HepG2 (cell line): ENCODE results near the gene BPI. TPM values are rescaled to one million over a fixed set of nuclear protein-coding genes. Genes with fewer than 3 reads are reported as not detected.
A peak's percentile ranks its signal among the peaks of the same experiment; 100 is the strongest.

Experiments used
- DMAP1 ChIP-seq: IDR thresholded peaks from 2 replicates; pipeline ENCODE4 v1.6.1; 2016
- EED ChIP-seq: sonication (generic); formaldehyde crosslinking; IDR thresholded peaks from 2 replicates; pipeline ENCODE4 v1.5.0; 2020; ENCODE audit warnings: mild to moderate bottlenecking, missing genetic modification reagents
- GFI1 ChIP-seq: sonication (generic); formaldehyde crosslinking; IDR thresholded peaks from 2 replicates; pipeline ENCODE4 v1.5.0; 2020; ENCODE audit warnings: missing genetic modification reagents, mild to moderate bottlenecking, borderline replicate concordance
- HOXA7 ChIP-seq: sonication (generic); formaldehyde crosslinking; IDR thresholded peaks from 2 replicates; pipeline ENCODE4 v1.8.1; 2022; ENCODE audit warnings: mild to moderate bottlenecking, missing genetic modification reagents, moderate library complexity
- KAT7 ChIP-seq: IDR thresholded peaks from 2 replicates; pipeline ENCODE4 v1.6.1; 2018; ENCODE audit warnings: borderline replicate concordance, missing compliant biosample characterization
- NR1H2 ChIP-seq: sonication (generic); formaldehyde crosslinking; IDR thresholded peaks from 2 replicates; pipeline ENCODE4 v1.8.1; 2022; ENCODE audit warnings: low read depth, missing genetic modification reagents, borderline replicate concordance
- RBAK ChIP-seq: sonication (generic); formaldehyde crosslinking; IDR thresholded peaks from 2 replicates; pipeline ENCODE4 v1.5.1; 2020; ENCODE audit warnings: mild to moderate bottlenecking, missing genetic modification reagents
- SALL1 ChIP-seq: sonication (generic); formaldehyde crosslinking; IDR thresholded peaks from 2 replicates; pipeline ENCODE4 v1.8.0; 2022; ENCODE audit warnings: mild to moderate bottlenecking, missing genetic modification reagents
- SIX4 ChIP-seq: sonication (generic); formaldehyde crosslinking; IDR thresholded peaks from 2 replicates; pipeline ENCODE4 v1.4.0; 2020; ENCODE audit warnings: missing genetic modification reagents
- SNAI1 ChIP-seq: sonication (generic); formaldehyde crosslinking; IDR thresholded peaks from 2 replicates; pipeline ENCODE4 v1.5.0; 2020; ENCODE audit warnings: mild to moderate bottlenecking, missing genetic modification reagents, borderline replicate concordance
- ZFP90 ChIP-seq: sonication (generic); formaldehyde crosslinking; IDR thresholded peaks from 2 replicates; pipeline ENCODE4 v1.8.0; 2022; ENCODE audit warnings: missing genetic modification reagents, mild to moderate bottlenecking, inconsistent platforms, borderline replicate concordance
- ZMYM3 ChIP-seq: sonication (generic); formaldehyde crosslinking; IDR thresholded peaks from 2 replicates; pipeline ENCODE4 v1.5.1; 2020; ENCODE audit warnings: mild to moderate bottlenecking, missing genetic modification reagents
- ZNF260 ChIP-seq: sonication (generic); formaldehyde crosslinking; IDR thresholded peaks from 2 replicates; pipeline ENCODE4 v1.4.0; 2020; ENCODE audit warnings: missing genetic modification reagents, low read depth, mild to moderate bottlenecking, borderline replicate concordance
- polyA plus RNA-seq, 8 experiments: library from polyadenylated mRNA; depleted of rRNA in 3 of 8; stranded (reverse) in 7 of 8; unstranded in 1 of 8; fragments of >200 nt; fragmentation: Illumina TruSeq in 4 of 8; extraction: Trizol in 4 of 8; gene quantifications; 2 replicates each; pipeline versions ENCODE4 v1.2.1 to v1.2.3, GENCODE V29; 2011 to 2016; ENCODE audit warnings: low read depth in 4 of 8, missing spikeins in 1 of 8, mixed read lengths in 1 of 8; ENCODE audit not compliant: insufficient read depth in 1 of 8
- total RNA-seq, 5 experiments: library from RNA; depleted of rRNA; stranded (reverse); fragments of >200 nt; fragmentation: Illumina TruSeq; extraction: Trizol; gene quantifications; 2 replicates each; pipeline ENCODE4 v1.2.3, GENCODE V29; 2016; ENCODE audit warnings: low read depth in 1 of 5
- TF ChIP-seq, protein P1 (sequence below): sonication (generic); formaldehyde crosslinking; IDR thresholded peaks from 2 replicates; pipeline ENCODE4 v1.4.0; 2020; ENCODE audit warnings: missing genetic modification reagents
- TF ChIP-seq, protein P2 (sequence below): IDR thresholded peaks from 2 replicates; pipeline ENCODE4 v1.6.1; 2012; ENCODE audit warnings: low read length, improper control_type of control experiment
- TF ChIP-seq, protein P3 (sequence below): sonication (generic); formaldehyde crosslinking; IDR thresholded peaks from 2 replicates; pipeline ENCODE4 v1.5.0; 2020; ENCODE audit warnings: mild to moderate bottlenecking, missing genetic modification reagents, borderline replicate concordance
- TF ChIP-seq, protein P4 (sequence below): IDR thresholded peaks from 2 replicates; pipeline ENCODE4 v1.6.1; 2016; ENCODE audit warnings: mild to moderate bottlenecking, missing biosample characterization, missing genetic modification reagents
- TF ChIP-seq, protein P5 (sequence below): sonication (generic); formaldehyde crosslinking; IDR thresholded peaks from 2 replicates; pipeline ENCODE4 v1.4.0; 2020; ENCODE audit warnings: missing genetic modification reagents, mild to moderate bottlenecking, borderline replicate concordance

Gene BPI
- total and polyA plus RNA-seq, 2 of the 13 experiments (the other 11 are each of a cell fraction or from before 2014, with no cell fraction given) = not detected

DNA sequence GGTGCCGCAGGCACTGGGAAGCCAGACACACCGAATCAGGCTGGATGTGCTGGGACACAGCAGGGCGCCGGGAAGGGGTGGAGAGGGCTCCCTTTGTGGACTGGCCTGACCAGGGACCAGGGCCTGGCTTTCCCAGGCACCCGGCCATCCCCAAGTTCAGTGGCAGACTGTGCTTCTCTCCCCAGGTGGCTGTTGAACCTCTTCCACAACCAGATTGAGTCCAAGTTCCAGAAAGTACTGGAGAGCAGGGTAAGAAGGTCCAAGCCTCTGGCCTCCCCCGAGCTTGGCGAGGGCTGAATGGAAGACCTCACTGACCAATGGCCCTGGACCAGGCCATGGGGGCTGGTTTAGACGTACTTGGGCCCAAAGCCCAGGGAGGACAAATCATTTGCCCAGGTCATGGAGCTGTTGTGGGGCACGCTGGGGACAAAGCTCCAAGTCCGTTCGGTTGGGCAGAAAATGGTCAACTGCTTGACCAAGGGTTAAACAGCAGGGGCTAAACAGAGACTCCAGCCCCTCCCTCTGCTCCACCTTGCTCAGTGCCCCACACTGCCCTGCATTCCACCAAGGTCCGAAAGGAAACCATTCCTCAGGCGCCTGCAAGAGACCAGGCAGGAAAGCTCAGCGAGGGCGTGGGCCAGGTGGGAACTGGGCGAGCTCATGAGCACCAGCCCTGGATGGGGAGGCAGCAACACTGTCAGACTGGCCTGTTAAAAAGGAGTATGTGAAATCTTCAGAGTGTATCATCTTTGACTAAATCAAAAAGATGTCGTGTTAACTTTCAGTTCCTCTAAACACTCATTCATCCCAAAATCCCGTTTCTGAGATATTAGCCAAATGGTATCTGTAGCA lies 51.4 kb downstream of the BPI start (continued):
- TF ChIP-seq NR1H2 (no peak), EED (CRISPR knock-in tag) (no peak), KAT7 (CRISPR knock-in tag) (no peak), ZFP90 (CRISPR knock-in tag) (no peak), GFI1 (CRISPR knock-in tag) (no peak), HOXA7 (CRISPR knock-in tag) (no peak; the same call in 1 of the 2 replicates), SALL1 (0 out of 2 replicates have a peak, but pooled peaks have one; percentile 28), ZMYM3 (CRISPR knock-in tag) (peak; percentile 77), SNAI1 (CRISPR knock-in tag) (no peak), DMAP1 (CRISPR knock-in tag) (no peak), RBAK (CRISPR knock-in tag) (0 out of 2 replicates have a peak, but pooled peaks have one; percentile 22), SIX4 (no peak), ZNF260 (CRISPR knock-in tag) (no peak)
- TF ChIP-seq, protein P1, sequence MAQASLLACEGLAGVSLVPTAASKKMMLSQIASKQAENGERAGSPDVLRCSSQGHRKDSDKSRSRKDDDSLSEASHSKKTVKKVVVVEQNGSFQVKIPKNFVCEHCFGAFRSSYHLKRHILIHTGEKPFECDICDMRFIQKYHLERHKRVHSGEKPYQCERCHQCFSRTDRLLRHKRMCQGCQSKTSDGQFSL = no peak
- TF ChIP-seq, protein P2, sequence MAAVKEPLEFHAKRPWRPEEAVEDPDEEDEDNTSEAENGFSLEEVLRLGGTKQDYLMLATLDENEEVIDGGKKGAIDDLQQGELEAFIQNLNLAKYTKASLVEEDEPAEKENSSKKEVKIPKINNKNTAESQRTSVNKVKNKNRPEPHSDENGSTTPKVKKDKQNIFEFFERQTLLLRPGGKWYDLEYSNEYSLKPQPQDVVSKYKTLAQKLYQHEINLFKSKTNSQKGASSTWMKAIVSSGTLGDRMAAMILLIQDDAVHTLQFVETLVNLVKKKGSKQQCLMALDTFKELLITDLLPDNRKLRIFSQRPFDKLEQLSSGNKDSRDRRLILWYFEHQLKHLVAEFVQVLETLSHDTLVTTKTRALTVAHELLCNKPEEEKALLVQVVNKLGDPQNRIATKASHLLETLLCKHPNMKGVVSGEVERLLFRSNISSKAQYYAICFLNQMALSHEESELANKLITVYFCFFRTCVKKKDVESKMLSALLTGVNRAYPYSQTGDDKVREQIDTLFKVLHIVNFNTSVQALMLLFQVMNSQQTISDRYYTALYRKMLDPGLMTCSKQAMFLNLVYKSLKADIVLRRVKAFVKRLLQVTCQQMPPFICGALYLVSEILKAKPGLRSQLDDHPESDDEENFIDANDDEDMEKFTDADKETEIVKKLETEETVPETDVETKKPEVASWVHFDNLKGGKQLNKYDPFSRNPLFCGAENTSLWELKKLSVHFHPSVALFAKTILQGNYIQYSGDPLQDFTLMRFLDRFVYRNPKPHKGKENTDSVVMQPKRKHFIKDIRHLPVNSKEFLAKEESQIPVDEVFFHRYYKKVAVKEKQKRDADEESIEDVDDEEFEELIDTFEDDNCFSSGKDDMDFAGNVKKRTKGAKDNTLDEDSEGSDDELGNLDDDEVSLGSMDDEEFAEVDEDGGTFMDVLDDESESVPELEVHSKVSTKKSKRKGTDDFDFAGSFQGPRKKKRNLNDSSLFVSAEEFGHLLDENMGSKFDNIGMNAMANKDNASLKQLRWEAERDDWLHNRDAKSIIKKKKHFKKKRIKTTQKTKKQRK = no peak
- TF ChIP-seq, protein P3, sequence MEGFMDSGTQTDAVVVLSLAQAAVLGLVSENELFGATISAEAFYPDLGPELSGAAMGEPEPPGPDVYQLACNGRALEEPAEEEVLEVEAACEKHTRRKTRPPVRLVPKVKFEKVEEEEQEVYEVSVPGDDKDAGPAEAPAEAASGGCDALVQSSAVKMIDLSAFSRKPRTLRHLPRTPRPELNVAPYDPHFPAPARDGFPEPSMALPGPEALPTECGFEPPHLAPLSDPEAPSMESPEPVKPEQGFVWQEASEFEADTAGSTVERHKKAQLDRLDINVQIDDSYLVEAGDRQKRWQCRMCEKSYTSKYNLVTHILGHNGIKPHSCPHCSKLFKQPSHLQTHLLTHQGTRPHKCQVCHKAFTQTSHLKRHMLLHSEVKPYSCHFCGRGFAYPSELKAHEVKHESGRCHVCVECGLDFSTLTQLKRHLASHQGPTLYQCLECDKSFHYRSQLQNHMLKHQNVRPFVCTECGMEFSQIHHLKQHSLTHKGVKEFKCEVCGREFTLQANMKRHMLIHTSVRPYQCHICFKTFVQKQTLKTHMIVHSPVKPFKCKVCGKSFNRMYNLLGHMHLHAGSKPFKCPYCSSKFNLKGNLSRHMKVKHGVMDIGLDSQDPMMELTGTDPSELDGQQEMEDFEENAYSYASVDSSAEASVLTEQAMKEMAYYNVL (CRISPR knock-in tag) = no peak
- TF ChIP-seq, protein P4, sequence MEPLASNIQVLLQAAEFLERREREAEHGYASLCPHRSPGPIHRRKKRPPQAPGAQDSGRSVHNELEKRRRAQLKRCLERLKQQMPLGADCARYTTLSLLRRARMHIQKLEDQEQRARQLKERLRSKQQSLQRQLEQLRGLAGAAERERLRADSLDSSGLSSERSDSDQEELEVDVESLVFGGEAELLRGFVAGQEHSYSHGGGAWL (CRISPR knock-in tag) = no peak
- TF ChIP-seq, protein P5, sequence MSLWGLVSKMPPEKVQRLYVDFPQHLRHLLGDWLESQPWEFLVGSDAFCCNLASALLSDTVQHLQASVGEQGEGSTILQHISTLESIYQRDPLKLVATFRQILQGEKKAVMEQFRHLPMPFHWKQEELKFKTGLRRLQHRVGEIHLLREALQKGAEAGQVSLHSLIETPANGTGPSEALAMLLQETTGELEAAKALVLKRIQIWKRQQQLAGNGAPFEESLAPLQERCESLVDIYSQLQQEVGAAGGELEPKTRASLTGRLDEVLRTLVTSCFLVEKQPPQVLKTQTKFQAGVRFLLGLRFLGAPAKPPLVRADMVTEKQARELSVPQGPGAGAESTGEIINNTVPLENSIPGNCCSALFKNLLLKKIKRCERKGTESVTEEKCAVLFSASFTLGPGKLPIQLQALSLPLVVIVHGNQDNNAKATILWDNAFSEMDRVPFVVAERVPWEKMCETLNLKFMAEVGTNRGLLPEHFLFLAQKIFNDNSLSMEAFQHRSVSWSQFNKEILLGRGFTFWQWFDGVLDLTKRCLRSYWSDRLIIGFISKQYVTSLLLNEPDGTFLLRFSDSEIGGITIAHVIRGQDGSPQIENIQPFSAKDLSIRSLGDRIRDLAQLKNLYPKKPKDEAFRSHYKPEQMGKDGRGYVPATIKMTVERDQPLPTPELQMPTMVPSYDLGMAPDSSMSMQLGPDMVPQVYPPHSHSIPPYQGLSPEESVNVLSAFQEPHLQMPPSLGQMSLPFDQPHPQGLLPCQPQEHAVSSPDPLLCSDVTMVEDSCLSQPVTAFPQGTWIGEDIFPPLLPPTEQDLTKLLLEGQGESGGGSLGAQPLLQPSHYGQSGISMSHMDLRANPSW (CRISPR knock-in tag) = no peak
